GM23338 (cell line): ENCODE results near the gene FAM83C. TPM values are rescaled to one million over a fixed set of nuclear protein-coding genes. Genes with fewer than 3 reads are reported as not detected.

Experiments used
- ATAC-seq: fragments of 200-7000 bp; cut with Tn5 transposase; 3 replicates; pipeline ENCODE4 v1.9.1; 2020
- DNase-seq: peaks from one replicate; pipeline ENCODE4 v3.0.0-alpha.2; 2015; ENCODE audit warnings: low spot score
- H2AFZ ChIP-seq: fragments of 200-600 bp; sonication (generic); 2 replicates; pipeline ENCODE4 v1.8.0; 2016; ENCODE audit warnings: antibody characterized with exemption, mild to moderate bottlenecking, moderate library complexity
- H3F3A ChIP-seq: fragments of 200-600 bp; sonication (generic); replicated peaks from 2 replicates; pipeline ENCODE4 v1.8.0; 2017; ENCODE audit warnings: antibody characterized with exemption, mixed run types, low read depth
- H3K27ac ChIP-seq: fragments of 200-600 bp; sonication (generic); 2 replicates; pipeline ENCODE4 v1.6.1; 2016; ENCODE audit warnings: low read depth
- H3K27me3 ChIP-seq: fragments of 200-600 bp; sonication (generic); 2 replicates; pipeline ENCODE4 v1.8.0; 2016; ENCODE audit warnings: mild to moderate bottlenecking, mixed run types, moderate library complexity; ENCODE audit not compliant: insufficient read depth
- H3K36me3 ChIP-seq: fragments of 200-600 bp; sonication (generic); 2 replicates; pipeline ENCODE4 v1.8.0; 2016; ENCODE audit warnings: mild to moderate bottlenecking; ENCODE audit not compliant: insufficient read depth
- H3K4me1 ChIP-seq: fragments of 200-600 bp; sonication (generic); 2 replicates; pipeline ENCODE4 v1.8.0; 2016; ENCODE audit warnings: mild to moderate bottlenecking, moderate library complexity; ENCODE audit not compliant: insufficient read depth
- H3K4me2 ChIP-seq: fragments of 200-600 bp; sonication (generic); 2 replicates; pipeline ENCODE4 v1.7.1; 2017; ENCODE audit warnings: mixed run types
- H3K4me3 ChIP-seq: fragments of 200-600 bp; sonication (generic); 2 replicates; pipeline ENCODE4 v1.6.1; 2016; ENCODE audit warnings: mixed run types
- H3K79me2 ChIP-seq: fragments of 200-600 bp; sonication (generic); replicated peaks from 2 replicates; pipeline ENCODE4 v1.8.0; 2017; ENCODE audit warnings: mild to moderate bottlenecking; ENCODE audit not compliant: insufficient read depth
- H3K9me2 ChIP-seq: fragments of 200-600 bp; sonication (generic); 2 replicates; pipeline ENCODE4 v1.8.0; 2017; ENCODE audit not compliant: insufficient read depth
- H4K20me1 ChIP-seq: fragments of 200-600 bp; sonication (generic); replicated peaks from 2 replicates; pipeline ENCODE4 v1.8.0; 2017; ENCODE audit warnings: mild to moderate bottlenecking; ENCODE audit not compliant: insufficient read depth
- H3K27ac Mint-ChIP-seq: 2 replicates; pipeline ENCODE4 v1.8.0; 2020; ENCODE audit warnings: inconsistent platforms, mild to moderate bottlenecking, moderate library complexity, mixed read lengths
- H3K27me3 Mint-ChIP-seq: 3 replicates; pipeline ENCODE4 v1.8.0; 2022; ENCODE audit warnings: low read depth, mild to moderate bottlenecking, moderate library complexity, mixed read lengths, inconsistent platforms; ENCODE audit not compliant: insufficient read depth, poor library complexity
- H3K36me3 Mint-ChIP-seq: 3 replicates; pipeline ENCODE4 v1.8.0; 2021; ENCODE audit warnings: low read depth, mild to moderate bottlenecking, inconsistent platforms, moderate library complexity, mixed read lengths
- H3K4me1 Mint-ChIP-seq: 3 replicates; pipeline ENCODE4 v1.8.0; 2020; ENCODE audit warnings: mild to moderate bottlenecking, inconsistent platforms, mixed read lengths
- H3K4me3 Mint-ChIP-seq: 3 replicates; pipeline ENCODE4 v1.8.0; 2021; ENCODE audit warnings: moderate library complexity, mild to moderate bottlenecking, inconsistent platforms, mixed read lengths
- H3K9me3 Mint-ChIP-seq: 3 replicates; pipeline ENCODE4 v1.8.0; 2020; ENCODE audit warnings: moderate library complexity, mild to moderate bottlenecking, inconsistent platforms, mixed read lengths
- CREB1 ChIP-seq: fragments of 250-450 bp; sonication (Bioruptor Pico); IDR thresholded peaks from 2 replicates; pipeline ENCODE4 v1.5.0; 2020; ENCODE audit warnings: low read depth, mild to moderate bottlenecking, moderate library complexity
- CTCF ChIP-seq, 2 experiments: fragments of 200-600 bp in 1 of 2; sonication (generic) in 1 of 2; conservative IDR thresholded peaks; 2 replicates each; pipeline versions ENCODE4 v1.5.1 to v1.6.1; 2016 to 2017; ENCODE audit warnings: antibody characterized with exemption in 2 of 2, low read depth in 2 of 2, mild to moderate bottlenecking in 2 of 2, moderate library complexity in 1 of 2
- EZH2phosphoT487 ChIP-seq: fragments of 200-600 bp; sonication (generic); IDR thresholded peaks from one replicate; pipeline ENCODE4 v1.8.1; 2018; ENCODE audit warnings: antibody characterized with exemption; ENCODE audit not compliant: unreplicated experiment
- JUNB ChIP-seq: IDR thresholded peaks from one replicate; pipeline ENCODE4 v1.6.1; 2016; ENCODE audit warnings: antibody characterized with exemption; ENCODE audit not compliant: unreplicated experiment
- POLR2AphosphoS5 ChIP-seq: IDR thresholded peaks from 2 replicates; pipeline ENCODE4 v1.6.1; 2016; ENCODE audit warnings: antibody characterized with exemption, low read depth
- ZNF462 ChIP-seq: fragments of 250-450 bp; sonication (Bioruptor Pico); IDR thresholded peaks from 2 replicates; pipeline ENCODE4 v1.5.0; 2020; ENCODE audit warnings: mild to moderate bottlenecking, moderate library complexity
- polyA plus RNA-seq: library from polyadenylated mRNA; unstranded; fragments of >200 nt; fragmentation: Nextera tagmentation; extraction: Ambion mirVana; gene quantifications from 2 replicates; pipeline ENCODE4 v1.2.1, GENCODE V29; 2016
- total RNA-seq: library from RNA; depleted of rRNA; stranded (reverse); fragments of >200 nt; shearing (Covaris generic); gene quantifications from 2 replicates; pipeline ENCODE4 v1.2.3, GENCODE V29; 2014

Gene FAM83C
- total and polyA plus RNA-seq, 2 experiments from 2014 or later: 0.10 TPM; not detected in 1

- TF ChIP-seq POLR2AphosphoS5 (no peak), JUNB (no peak)
Observed at GRCh38 chr20:35267092-35267491, 25.1 kb downstream of the FAM83C start (continued).

GRCh38 chr20:35264755-35265154, 27.5 kb downstream of the FAM83C start:
- no peaks in the 10 kb centered on the region for H4K20me1 ChIP-seq
- Mint-ChIP-seq H3K36me3 (no peaks in the 10 kb centered on the region; the same call in 1 of the 3 replicates), H3K27me3 (peaks cover 15% of the 10 kb centered on the region), H3K27ac (peak overlapping the region; percentile 88), H3K9me3 (no peaks in the 10 kb centered on the region), H3K4me3 (peak overlapping the region; percentile 31; the same call in 1 of the 3 replicates), H3K4me1 (peaks cover 41% of the 10 kb centered on the region)
- no peaks in the 10 kb centered on the region for H3K79me2 ChIP-seq
- H3K27ac ChIP-seq: peak overlapping the region; percentile 99
- no peaks in the 10 kb centered on the region for H3K9me2 ChIP-seq
- H3K27me3 ChIP-seq: no peaks in the 10 kb centered on the region
- DNase-seq (peak; percentile 59), ATAC-seq (peak; percentile 5)
- peaks cover 37% of the 10 kb centered on the region for H3K4me1 ChIP-seq
- TF ChIP-seq CREB1 (CRISPR knock-in tag) (no peak), CTCF (conservative IDR thresholded peaks at IDR 0.05; ENCODE audit: low read depth in 2 of 2) (peak; percentile 48 to 83)
- no peak overlapping the region for H3K4me3 ChIP-seq
- peak overlapping the region; percentile 54; the same call in 1 of the 2 replicates for H3K4me2 ChIP-seq
- H3F3A ChIP-seq: peaks cover 27% of the 10 kb centered on the region
- no peak overlapping the region for H2AFZ ChIP-seq
- no peaks in the 10 kb centered on the region for H3K36me3 ChIP-seq

- H3K4me1 ChIP-seq: peaks cover 43% of the 10 kb centered on the region
- H3K27ac ChIP-seq: peak overlapping the region; percentile 99
- no peak overlapping the region for H2AFZ ChIP-seq
- ATAC-seq (no peak), DNase-seq (no peak)
- peaks cover 11% of the 10 kb centered on the region for H3K27me3 Mint-ChIP-seq
- H3F3A ChIP-seq: peaks cover 24% of the 10 kb centered on the region
- no peaks in the 10 kb centered on the region for H3K79me2 ChIP-seq
- peak overlapping the region; percentile 54 for H3K4me2 ChIP-seq
- no peaks in the 10 kb centered on the region for H3K9me3 Mint-ChIP-seq
- no peaks in the 10 kb centered on the region for H4K20me1 ChIP-seq
- H3K4me1 Mint-ChIP-seq: peaks cover 44% of the 10 kb centered on the region
- no peaks in the 10 kb centered on the region for H3K27me3 ChIP-seq
- H3K4me3 ChIP-seq: peak overlapping the region; percentile 23; the same call in 1 of the 2 replicates
- peak overlapping the region; percentile 50 for H3K4me3 Mint-ChIP-seq
- no peaks in the 10 kb centered on the region for H3K9me2 ChIP-seq
- no peaks in the 10 kb centered on the region; the same call in 1 of the 3 replicates for H3K36me3 Mint-ChIP-seq
- peak overlapping the region; percentile 98 for H3K27ac Mint-ChIP-seq
- no peaks in the 10 kb centered on the region for H3K36me3 ChIP-seq
- TF ChIP-seq POLR2AphosphoS5 (no peak; the same call in 1 of the 2 replicates), EZH2phosphoT487 (no peak), ZNF462 (CRISPR knock-in tag) (no peak), CREB1 (CRISPR knock-in tag) (no peak), CTCF (conservative IDR thresholded peaks at IDR 0.05; ENCODE audit: low read depth in 2 of 2) (no peak)
Observed at GRCh38 chr20:35263532-35264341, 28.5 kb downstream of the FAM83C start.
